PC-3 (cell line): ENCODE data around the gene FRK. TPM values are rescaled to one million over a fixed set of nuclear protein-coding genes. Genes with fewer than 3 reads are reported as not detected.
"Not testable (repeated sequence)": the region's sequence is repeated elsewhere in the genome, so short reads cannot be mapped to it uniquely, and the experiment has no call there.

ENCODE experiments used
- ATAC-seq: fragments of 200-7000 bp; cut with Tn5 transposase; 2 replicates; pipeline ENCODE4 v1.9.1; 2020; ENCODE audit warnings: mild to moderate bottlenecking, moderate library complexity
- BruUV-seq: library from RNA; stranded (reverse); fragments of 400-500 nt; replicated peaks from 2 replicates; lab custom pipeline; 2021; lab: Mats Ljungman, UMichigan
- CTCF ChIA-PET: fragments of 300-600 bp; sonication (Branson Sonifier 250); formaldehyde crosslinking; loops from one replicate; lab custom pipeline; 2022; ENCODE audit warnings: antibody characterized with exemption; lab: Charles Lee
- POLR2A ChIA-PET: fragments of 300-600 bp; sonication (Branson Sonifier 250); formaldehyde crosslinking; loops from one replicate; lab custom pipeline; 2022; ENCODE audit warnings: antibody characterized with exemption; ENCODE audit not compliant: unreplicated experiment; lab: Charles Lee
- DNase-seq: peaks from one replicate; pipeline ENCODE4 v3.0.0-alpha.2; 2015
- H2AFZ ChIP-seq: fragments of 300-600 bp; sonication (generic); 2 replicates; pipeline ENCODE4 v1.6.0; 2016; ENCODE audit warnings: antibody characterized with exemption, low read length
- H3F3A ChIP-seq: fragments of 300-600 bp; sonication (generic); one replicate; pipeline ENCODE4 v1.6.0; 2017; ENCODE audit warnings: antibody characterized with exemption, low read length, control low read depth, mild to moderate bottlenecking; ENCODE audit not compliant: unreplicated experiment
- H3K27ac ChIP-seq: fragments of 300-600 bp; sonication (generic); 2 replicates; pipeline ENCODE4 v1.5.1; 2016; ENCODE audit warnings: mild to moderate bottlenecking, low read length
- H3K27me3 ChIP-seq: fragments of 300-600 bp; sonication (generic); 2 replicates; pipeline ENCODE4 v1.6.1; 2016; ENCODE audit warnings: low read length, mixed read lengths
- H3K36me3 ChIP-seq: fragments of 300-600 bp; sonication (generic); 2 replicates; pipeline ENCODE4 v1.6.1; 2016; ENCODE audit warnings: low read depth, mixed run types, low read length, mixed read lengths
- H3K4me1 ChIP-seq: fragments of 300-600 bp; sonication (generic); 2 replicates; pipeline ENCODE4 v1.5.1; 2016; ENCODE audit warnings: low read length; ENCODE audit not compliant: insufficient read depth
- H3K4me2 ChIP-seq: fragments of 300-600 bp; sonication (generic); 2 replicates; pipeline ENCODE4 v1.6.0; 2016; ENCODE audit warnings: low read length
- H3K4me3 ChIP-seq: fragments of 300-600 bp; sonication (generic); 2 replicates; pipeline ENCODE4 v1.5.1; 2016; ENCODE audit warnings: mild to moderate bottlenecking, low read length, mixed read lengths
- H3K79me2 ChIP-seq: fragments of 300-600 bp; sonication (generic); 2 replicates; pipeline ENCODE4 v1.6.1; 2017; ENCODE audit warnings: low read length, mixed read lengths
- H3K9ac ChIP-seq: fragments of 300-600 bp; sonication (generic); 2 replicates; pipeline ENCODE4 v1.6.0; 2016; ENCODE audit warnings: mild to moderate bottlenecking, low read length
- H3K9me2 ChIP-seq: fragments of 300-600 bp; sonication (generic); replicated peaks from 2 replicates; pipeline ENCODE4 v1.6.1; 2016; ENCODE audit warnings: mixed run types, low read length, mixed read lengths
- H3K9me3 ChIP-seq: fragments of 300-600 bp; sonication (generic); 2 replicates; pipeline ENCODE4 v1.6.1; 2016; ENCODE audit warnings: low read length, mixed read lengths
- H4K20me1 ChIP-seq: fragments of 300-600 bp; sonication (generic); 2 replicates; pipeline ENCODE4 v1.6.1; 2016; ENCODE audit warnings: low read length, mixed read lengths
- CTCF ChIP-seq: fragments of 300-600 bp; sonication (generic); conservative IDR thresholded peaks from 2 replicates; pipeline ENCODE4 v1.5.1; 2017; ENCODE audit warnings: antibody characterized with exemption, low read depth, mild to moderate bottlenecking, low read length
- EZH2 ChIP-seq: fragments of 300-600 bp; sonication (generic); IDR thresholded peaks from one replicate; pipeline ENCODE4 v1.6.1; 2017; ENCODE audit warnings: antibody characterized with exemption, mild to moderate bottlenecking, low read length; ENCODE audit not compliant: unreplicated experiment
- EZH2phosphoT487 ChIP-seq: fragments of 300-600 bp; sonication (generic); IDR thresholded peaks from 2 replicates; pipeline ENCODE4 v1.6.1; 2018; ENCODE audit warnings: mild to moderate bottlenecking, antibody characterized with exemption, low read length, borderline replicate concordance
- intact Hi-C: fragments of 100-400 bp; cut with micrococcal nuclease; formaldehyde crosslinking; loops from 2 replicates; pipeline ENCODE4 v1.9.0; 2023
- total RNA-seq: library from RNA; depleted of rRNA; stranded (reverse); fragments of >200 nt; gene quantifications from 2 replicates; pipeline ENCODE4 v1.2.3, GENCODE V29; 2014

FRK gene
- total RNA-seq, 1 experiment from 2014 or later: 0.66 TPM

GRCh38 chr6:116046737-116047136, 14.0 kb downstream of the FRK start:
- Histone ChIP-seq H3K9ac (no peak overlapping the region), H4K20me1 (no peaks in the 10 kb centered on the region), H3K9me2 (no peaks in the 10 kb centered on the region), H3K4me2 (no peak overlapping the region), H2AFZ (no peak overlapping the region), H3K4me3 (no peak overlapping the region), H3K79me2 (no peaks in the 10 kb centered on the region), H3K4me1 (no peaks in the 10 kb centered on the region), H3K27me3 (no peaks in the 10 kb centered on the region), H3K27ac (no peak overlapping the region), H3F3A (no peaks in the 10 kb centered on the region), H3K36me3 (no peaks in the 10 kb centered on the region), H3K9me3 (no peaks in the 10 kb centered on the region)
- no TSS peak for BruUV-seq
- no peak for DNase-seq
- CTCF ChIA-PET: no interaction called here
- POLR2A ChIA-PET: no interaction called here
- no peak for ATAC-seq
- intact Hi-C loops: no loop called here
- TF ChIP-seq EZH2phosphoT487 (no peak), CTCF (no peak), EZH2 (no peak)

GRCh38 chr6:116046272-116046671, 14.4 kb downstream of the FRK start:
- H3K27ac ChIP-seq, H4K20me1 ChIP-seq, H3K36me3 ChIP-seq, H3K9me3 ChIP-seq, H2AFZ ChIP-seq, H3K79me2 ChIP-seq, H3K9me2 ChIP-seq, H3K4me2 ChIP-seq, ATAC-seq, H3K9ac ChIP-seq, H3K27me3 ChIP-seq, H3K4me1 ChIP-seq, H3K4me3 ChIP-seq, POLR2A ChIA-PET, intact Hi-C loops, BruUV-seq, DNase-seq, CTCF ChIA-PET, H3F3A ChIP-seq: not testable (repeated sequence)

GRCh38 chr6:116041934-116042333, 18.8 kb downstream of the FRK start:
- no peaks in the 10 kb centered on the region for H3F3A ChIP-seq
- no peaks in the 10 kb centered on the region for H4K20me1 ChIP-seq
- H3K27me3 ChIP-seq: no peaks in the 10 kb centered on the region
- no peak overlapping the region for H3K9ac ChIP-seq
- no peak overlapping the region for H3K27ac ChIP-seq
- H3K9me2 ChIP-seq: no peaks in the 10 kb centered on the region
- BruUV-seq: no TSS peak
- no peak overlapping the region for H2AFZ ChIP-seq
- ChIA-PET CTCF (no interaction called here), POLR2A (no interaction called here)
- no peaks in the 10 kb centered on the region for H3K36me3 ChIP-seq
- DNase-seq: no peak
- intact Hi-C loops: no loop called here
- TF ChIP-seq EZH2: no peak
- TF ChIP-seq EZH2phosphoT487: no peak
- no peak for TF ChIP-seq CTCF
- H3K79me2 ChIP-seq: no peaks in the 10 kb centered on the region
- no peak overlapping the region for H3K4me3 ChIP-seq
- no peak for ATAC-seq
- no peak overlapping the region for H3K4me2 ChIP-seq
- H3K9me3 ChIP-seq: no peaks in the 10 kb centered on the region
- H3K4me1 ChIP-seq: peaks cover 4% of the 10 kb centered on the region; the same call in 1 of the 2 replicates
